Vagina (tissue), 2 donors: ENCODE measurements around the gene AP5M1. TPM values are rescaled to one million over a fixed set of nuclear protein-coding genes. Genes with fewer than 3 reads are reported as not detected.

Source experiments
- DNase-seq, 2 donors: peaks; one replicate each; pipeline ENCODE4 v3.0.0-alpha.2; 2017; ENCODE audit errors: extremely low spot score in 2 of 2
- H3K27ac ChIP-seq: fragments of 200-600 bp; sonication (generic); one replicate; pipeline ENCODE4 v1.5.1; 2019
- H3K27me3 ChIP-seq: fragments of 200-600 bp; sonication (generic); one replicate; pipeline ENCODE4 v1.5.1; 2019
- H3K36me3 ChIP-seq, 2 donors: fragments of 200-600 bp; sonication (generic); one replicate each; pipeline ENCODE4 v1.5.1; 2017 to 2019
- H3K4me1 ChIP-seq: fragments of 200-600 bp; sonication (generic); one replicate; pipeline ENCODE4 v1.5.1; 2019
- H3K4me3 ChIP-seq, 2 donors: fragments of 200-600 bp; sonication (generic); 1 replicate in 1 of 2; 2 replicates in 1 of 2; pipeline ENCODE4 v1.5.1; 2016 to 2019
- H3K9me3 ChIP-seq: fragments of 200-600 bp; sonication (generic); one replicate; pipeline ENCODE4 v1.5.1; 2019
- CTCF ChIP-seq, 3 experiments: fragments of 450-650 bp in 2 of 3; fragments of 200-600 bp in 1 of 3; sonication (generic) in 1 of 3; IDR thresholded peaks; one replicate each; pipeline ENCODE4 v1.5.1; 2017 to 2019; ENCODE audit warnings: antibody characterized with exemption in 3 of 3, mild to moderate bottlenecking in 2 of 3, moderate library complexity in 2 of 3
- POLR2A ChIP-seq, 2 donors: fragments of 450-650 bp; IDR thresholded peaks; one replicate each; pipeline ENCODE4 v1.6.1; 2017; ENCODE audit warnings: antibody characterized with exemption in 2 of 2, mild to moderate bottlenecking in 2 of 2, moderate library complexity in 2 of 2
- POLR2AphosphoS5 ChIP-seq, 2 donors: sonication (generic); formaldehyde crosslinking; IDR thresholded peaks; one replicate each; pipeline ENCODE4 v1.9.0; 2017; ENCODE audit warnings: antibody characterized with exemption in 2 of 2, mild to moderate bottlenecking in 2 of 2, low read depth in 1 of 2; ENCODE audit not compliant: insufficient read depth in 1 of 2
- intact Hi-C: fragments of 100-400 bp; cut with DNase I; formaldehyde crosslinking; loops from one replicate; pipeline ENCODE4 v1.15.1; 2023
- total RNA-seq: library from RNA; depleted of rRNA; stranded (reverse); fragments of >200 nt; gene quantifications from one replicate; pipeline ENCODE4 v1.2.3, GENCODE V29; 2016

Gene AP5M1
- total RNA-seq, 1 donor from 2014 or later: 18.2 TPM

- TF ChIP-seq POLR2A (IDR thresholded peaks at IDR 0.05): no peak
- TF ChIP-seq POLR2AphosphoS5 (IDR thresholded peaks at IDR 0.05; ENCODE audit: insufficient read depth in 1 of 2, low read depth in 1 of 2): no peak
- no peak for TF ChIP-seq CTCF (IDR thresholded peaks at IDR 0.05)
- no peak for DNase-seq
- Histone ChIP-seq H3K4me1 (peaks cover 8% of the 10 kb centered on the region), H3K27me3 (no peaks in the 10 kb centered on the region), H3K9me3 (no peaks in the 10 kb centered on the region), H3K36me3 (no peaks in the 10 kb centered on the region), H3K27ac (no peak overlapping the region), H3K4me3 (no peak overlapping the region)
- intact Hi-C loops: loop anchor here (5.0 kb wide), 1 partner anchor 688 kb away; no protein-coding TSS in a partner anchor
These were observed 9.1 kb upstream of the AP5M1 start for GRCh38 chr14:57259672-57260071.

GRCh38 chr14:57261604-57262003, 7.2 kb upstream of the AP5M1 start:
- Histone ChIP-seq H3K4me1 (peaks cover 15% of the 10 kb centered on the region), H3K36me3 (no peaks in the 10 kb centered on the region), H3K4me3 (no peak overlapping the region), H3K9me3 (no peaks in the 10 kb centered on the region), H3K27ac (no peak overlapping the region), H3K27me3 (no peaks in the 10 kb centered on the region)
- intact Hi-C loops: loop anchor here (5.0 kb wide), 1 partner anchor 686 kb away; no protein-coding TSS in a partner anchor
- DNase-seq: no peak
- no peak for TF ChIP-seq POLR2A (IDR thresholded peaks at IDR 0.05)
- TF ChIP-seq POLR2AphosphoS5 (IDR thresholded peaks at IDR 0.05; ENCODE audit: insufficient read depth in 1 of 2, low read depth in 1 of 2): no peak
- TF ChIP-seq CTCF (IDR thresholded peaks at IDR 0.05): no peak

GRCh38 chr14:57262117-57262516, 6.7 kb upstream of the AP5M1 start:
- no peak overlapping the region for H3K4me3 ChIP-seq
- H3K27ac ChIP-seq: no peak overlapping the region
- H3K4me1 ChIP-seq: peaks cover 20% of the 10 kb centered on the region
- intact Hi-C loops: loop anchor here (5.0 kb wide), 1 partner anchor 685 kb away; no protein-coding TSS in a partner anchor
- H3K9me3 ChIP-seq: no peaks in the 10 kb centered on the region
- no peak for TF ChIP-seq POLR2AphosphoS5 (IDR thresholded peaks at IDR 0.05; ENCODE audit: insufficient read depth in 1 of 2, low read depth in 1 of 2)
- TF ChIP-seq CTCF (IDR thresholded peaks at IDR 0.05): no peak
- no peak for TF ChIP-seq POLR2A (IDR thresholded peaks at IDR 0.05)
- no peaks in the 10 kb centered on the region for H3K27me3 ChIP-seq
- no peak for DNase-seq
- H3K36me3 ChIP-seq: no peaks in the 10 kb centered on the region

- Histone ChIP-seq H3K27ac (no peak overlapping the region), H3K36me3 (no peaks in the 10 kb centered on the region), H3K9me3 (no peaks in the 10 kb centered on the region), H3K4me3 (no peak overlapping the region), H3K4me1 (peaks cover 45% of the 10 kb centered on the region), H3K27me3 (no peaks in the 10 kb centered on the region)
- intact Hi-C loops: no loop called here
- no peak for TF ChIP-seq POLR2A (IDR thresholded peaks at IDR 0.05)
- no peak for DNase-seq
These were observed 2.7 kb upstream of the AP5M1 start for GRCh38 chr14:57266065-57266464.

- intact Hi-C loops: no loop called here
- peaks cover 0 to 13% of the 10 kb centered on the region in 2 donors for H3K36me3 ChIP-seq
- H3K27me3 ChIP-seq: no peaks in the 10 kb centered on the region
- H3K27ac ChIP-seq: no peak overlapping the region
- peaks cover 33% of the 10 kb centered on the region for H3K4me1 ChIP-seq
- no peak for TF ChIP-seq CTCF (IDR thresholded peaks at IDR 0.05)
- no peak for TF ChIP-seq POLR2AphosphoS5 (IDR thresholded peaks at IDR 0.05; ENCODE audit: insufficient read depth in 1 of 2, low read depth in 1 of 2)
- TF ChIP-seq POLR2A (IDR thresholded peaks at IDR 0.05): no peak
- no peak for DNase-seq
- no peak overlapping the region for H3K4me3 ChIP-seq
- H3K9me3 ChIP-seq: no peaks in the 10 kb centered on the region
These were observed 4.5 kb downstream of the AP5M1 start for GRCh38 chr14:57273236-57273635.
